ENCODE measurements around the gene EXOSC10. TPM values are rescaled to one million over a fixed set of nuclear protein-coding genes. Genes with fewer than 3 reads are reported as not detected.
"Not testable (repeated sequence)": the region's sequence is repeated elsewhere in the genome, so short reads cannot be mapped to it uniquely, and the experiment has no call there.

Gene EXOSC10
- total RNA-seq, 1 experiment from 2014 or later = 57.7 TPM

- no peak for TF ChIP-seq EZH2 (IDR thresholded peaks at IDR 0.05; ENCODE audit: low read depth)
- TF ChIP-seq, protein P1, sequence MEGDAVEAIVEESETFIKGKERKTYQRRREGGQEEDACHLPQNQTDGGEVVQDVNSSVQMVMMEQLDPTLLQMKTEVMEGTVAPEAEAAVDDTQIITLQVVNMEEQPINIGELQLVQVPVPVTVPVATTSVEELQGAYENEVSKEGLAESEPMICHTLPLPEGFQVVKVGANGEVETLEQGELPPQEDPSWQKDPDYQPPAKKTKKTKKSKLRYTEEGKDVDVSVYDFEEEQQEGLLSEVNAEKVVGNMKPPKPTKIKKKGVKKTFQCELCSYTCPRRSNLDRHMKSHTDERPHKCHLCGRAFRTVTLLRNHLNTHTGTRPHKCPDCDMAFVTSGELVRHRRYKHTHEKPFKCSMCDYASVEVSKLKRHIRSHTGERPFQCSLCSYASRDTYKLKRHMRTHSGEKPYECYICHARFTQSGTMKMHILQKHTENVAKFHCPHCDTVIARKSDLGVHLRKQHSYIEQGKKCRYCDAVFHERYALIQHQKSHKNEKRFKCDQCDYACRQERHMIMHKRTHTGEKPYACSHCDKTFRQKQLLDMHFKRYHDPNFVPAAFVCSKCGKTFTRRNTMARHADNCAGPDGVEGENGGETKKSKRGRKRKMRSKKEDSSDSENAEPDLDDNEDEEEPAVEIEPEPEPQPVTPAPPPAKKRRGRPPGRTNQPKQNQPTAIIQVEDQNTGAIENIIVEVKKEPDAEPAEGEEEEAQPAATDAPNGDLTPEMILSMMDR (conservative IDR thresholded peaks at IDR 0.05) = no peak
- Histone ChIP-seq H2AFZ (no peak overlapping the region), H3K36me3 (ENCODE audit: low read depth) (peaks cover 35% of the 10 kb centered on the region), H3K4me3 (no peak overlapping the region), H3K9me3 (ENCODE audit: insufficient read depth, low read depth) (no peaks in the 10 kb centered on the region), H4K20me1 (ENCODE audit: insufficient read depth) (peaks cover 55% of the 10 kb centered on the region), H3F3A (ENCODE audit: insufficient read depth, low read depth) (peaks cover 18% of the 10 kb centered on the region), H3K4me1 (replicated peaks; ENCODE audit: insufficient read depth) (no peaks in the 10 kb centered on the region), H3K4me2 (no peak overlapping the region), H3K9me2 (ENCODE audit: insufficient read depth) (no peaks in the 10 kb centered on the region), H3K27me3 (ENCODE audit: insufficient read depth, low read depth) (no peaks in the 10 kb centered on the region), H3K79me2 (ENCODE audit: low read depth) (peaks cover 13% of the 10 kb centered on the region), H3K27ac (no peak overlapping the region)
- no peak for DNase-seq
- no TSS peak for BruUV-seq (replicated peaks)
- POLR2A ChIA-PET (ENCODE audit: unreplicated experiment) = no interaction called here
- CTCF ChIA-PET = no interaction called here
- intact Hi-C loops (cut with micrococcal nuclease; ENCODE audit: unreplicated experiment) = loop anchor here (10.0 kb wide), 1 partner anchor 505 kb away; no protein-coding TSS in a partner anchor
These were observed 79.7 kb downstream of the EXOSC10 start for GRCh38 chr1:11019971-11020370.

- DNase-seq; H3K4me1 ChIP-seq (replicated peaks; ENCODE audit: insufficient read depth); H3K4me3 ChIP-seq; CTCF ChIA-PET; H3K4me2 ChIP-seq; H3K27ac ChIP-seq; H2AFZ ChIP-seq; POLR2A ChIA-PET (ENCODE audit: unreplicated experiment); H3K9me2 ChIP-seq (ENCODE audit: insufficient read depth); H3K27me3 ChIP-seq (ENCODE audit: insufficient read depth, low read depth); BruUV-seq (replicated peaks); H3K9me3 ChIP-seq (ENCODE audit: insufficient read depth, low read depth): not testable (repeated sequence)
- intact Hi-C loops (cut with micrococcal nuclease; ENCODE audit: unreplicated experiment) = loop anchor here (10.0 kb wide), 1 partner anchor 505 kb away; no protein-coding TSS in a partner anchor
- Histone ChIP-seq H4K20me1 (ENCODE audit: insufficient read depth) (peaks cover 56% of the 10 kb centered on the region), H3K79me2 (ENCODE audit: low read depth) (peaks cover 19% of the 10 kb centered on the region), H3K36me3 (ENCODE audit: low read depth) (peaks cover 37% of the 10 kb centered on the region), H3F3A (ENCODE audit: insufficient read depth, low read depth) (peaks cover 15% of the 10 kb centered on the region; the same call in 1 of the 2 replicates)
These were observed 80.3 kb downstream of the EXOSC10 start for GRCh38 chr1:11019358-11019757.

Other genes starting within 250 kb of the EXOSC10 start
- 142 and 177 TPM in 2 replicates for gene TARDBP, start 87.2 kb downstream of the EXOSC10 start, total RNA-seq (2021)
- gene MASP2, start 52.6 kb downstream of the EXOSC10 start, total RNA-seq (2021) = not detected in 2 replicates
- gene SRM, start 39.9 kb downstream of the EXOSC10 start, total RNA-seq (2021) = 50.3 and 55.3 TPM in 2 replicates
- not detected in 2 replicates for gene ANGPTL7, start 89.5 kb upstream of the EXOSC10 start, total RNA-seq (2021)
- gene MTOR, start 162.7 kb upstream of the EXOSC10 start, total RNA-seq (2021) = 34.6 and 37.4 TPM in 2 replicates
- gene UBIAD1, start 173.3 kb upstream of the EXOSC10 start, total RNA-seq (2021) = 11.2 and 12.1 TPM in 2 replicates

Data from PC-9 (cell line).